ENCODE measurements around the gene RNASEH2A.
"Not testable (repeated sequence)": the region's sequence is repeated elsewhere in the genome, so short reads cannot be mapped to it uniquely, and the experiment has no call there.

The RNASEH2A gene

GRCh38 chr19:12794196-12794941 lies 12.0 kb upstream of the RNASEH2A start:
- no peak for DNase-seq

DNA sequence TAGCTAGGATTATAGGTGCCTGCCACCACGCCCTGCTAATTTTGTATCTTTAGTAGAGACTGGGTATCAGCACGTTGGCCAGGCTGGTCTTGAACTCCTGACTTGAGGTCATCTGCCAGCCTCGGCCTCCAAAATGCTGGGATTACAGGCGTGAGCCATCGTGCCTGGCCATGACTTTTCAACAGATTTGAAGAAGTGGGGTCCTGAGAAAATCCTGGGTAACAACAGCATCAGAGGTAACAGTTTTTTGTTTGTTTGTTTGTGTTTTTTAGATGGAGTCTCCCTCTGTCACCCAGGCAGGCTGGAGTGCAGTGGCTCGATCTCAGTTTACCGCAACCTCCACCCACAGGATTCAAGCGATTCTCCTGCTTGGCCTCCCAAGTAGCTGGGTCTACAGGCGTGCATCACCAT lies 11.4 kb upstream of the RNASEH2A start:
- DNase-seq = no peak

GRCh38 chr19:12796146-12797071 lies 10.0 kb upstream of the RNASEH2A start:
- peak; percentile 52 for DNase-seq

DNA sequence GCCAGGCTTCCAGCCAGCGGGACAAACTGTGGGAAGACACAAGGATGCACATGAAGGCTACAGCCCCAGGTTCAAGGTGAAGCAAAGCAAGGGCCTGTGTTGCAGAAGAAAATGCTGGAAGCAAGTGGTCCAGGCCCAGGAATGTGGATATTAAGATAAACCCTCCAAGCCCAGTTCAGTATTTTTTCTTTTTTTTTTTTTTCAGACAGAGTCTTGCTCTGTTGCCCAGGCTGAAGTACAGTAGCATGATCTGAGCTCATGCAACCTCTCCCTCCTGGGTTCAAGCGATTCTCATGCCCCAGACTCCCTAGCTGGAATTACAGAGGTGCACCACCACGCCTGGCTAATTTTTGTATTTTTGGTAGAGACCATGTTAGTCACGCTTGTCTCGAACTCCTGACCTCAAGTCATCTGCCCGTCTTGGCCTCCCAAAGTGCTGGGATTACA lies 9.2 kb upstream of the RNASEH2A start:
- no peak for DNase-seq

GRCh38 chr19:12797607-12798006 lies 8.8 kb upstream of the RNASEH2A start:
- DNase-seq = not testable (repeated sequence)

DNA sequence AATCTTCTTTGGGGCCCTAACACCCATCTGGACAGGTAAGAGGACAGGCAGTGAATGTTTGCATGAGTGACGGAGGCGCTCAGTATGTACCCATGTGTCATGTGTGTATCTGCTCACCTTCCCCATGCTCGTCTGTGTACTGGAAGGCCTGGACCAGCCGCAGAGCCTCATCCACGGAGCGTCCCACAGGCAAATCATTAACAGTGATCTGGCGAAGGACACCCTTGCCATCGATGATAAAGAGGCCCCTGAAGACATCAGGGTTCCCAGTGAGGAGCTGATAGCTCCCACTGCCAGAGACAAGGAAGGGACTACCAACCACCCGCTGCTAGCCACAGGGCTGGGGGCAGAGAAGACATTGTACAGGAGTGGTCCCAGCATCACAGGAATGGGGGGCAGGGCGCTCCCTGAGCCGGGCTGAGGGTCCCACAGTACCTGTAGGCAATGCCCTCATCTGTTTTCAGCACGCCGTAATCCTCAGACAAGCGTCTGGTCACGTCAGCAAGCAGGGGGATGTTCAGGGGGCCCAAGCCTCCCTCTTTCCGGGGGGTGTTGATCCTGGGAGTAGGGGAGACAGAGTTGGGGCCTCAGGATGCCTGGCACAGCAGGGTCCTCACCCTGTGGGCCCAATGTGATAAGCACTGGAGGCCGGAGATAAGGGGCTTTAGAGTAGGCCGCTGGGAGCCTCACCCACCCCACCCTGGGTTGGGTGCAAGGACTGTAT lies 6.5 kb upstream of the RNASEH2A start:
- DNase-seq = no peak

DNA sequence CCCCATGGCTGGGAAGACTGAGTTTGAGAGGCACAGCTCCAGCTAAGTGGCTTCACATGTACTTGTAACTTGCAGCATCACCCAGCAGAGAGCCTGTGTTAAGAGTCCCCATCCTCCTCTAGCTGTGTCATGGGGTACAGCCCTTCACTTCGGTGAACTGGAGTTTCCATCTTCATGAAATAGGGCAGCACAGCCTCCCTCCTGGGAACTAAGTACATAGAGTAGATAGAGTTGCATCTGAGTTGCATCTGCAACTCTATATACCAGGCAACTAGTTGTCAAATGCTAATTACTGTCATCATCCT lies 6.0 kb upstream of the RNASEH2A start:
- no peak for DNase-seq

DNA sequence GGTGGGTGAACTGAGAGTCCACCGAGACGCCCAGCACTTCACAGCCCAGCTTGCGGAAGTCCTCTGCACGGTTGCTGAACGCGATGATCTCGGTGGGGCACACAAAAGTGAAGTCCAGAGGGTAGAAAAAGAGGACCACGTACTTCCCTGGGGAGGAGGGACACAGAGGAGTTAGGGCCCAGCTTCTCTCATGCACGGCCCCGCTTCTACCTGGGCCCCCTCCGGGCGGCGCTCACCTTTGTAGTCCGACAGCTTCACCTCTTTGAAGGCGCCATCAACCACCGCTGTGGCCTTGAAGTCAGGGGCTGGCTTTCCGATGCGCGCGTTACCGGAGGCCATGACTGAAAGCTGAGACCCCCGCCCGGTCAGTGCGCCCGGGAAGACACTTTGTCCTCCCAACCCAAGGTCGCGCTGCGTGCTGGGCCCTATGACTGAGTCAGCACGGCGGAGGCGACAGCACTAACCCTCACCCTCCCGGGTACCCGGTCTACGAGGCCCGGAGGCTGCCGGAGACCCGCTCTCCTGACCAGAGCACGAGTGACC lies 5.4 kb upstream of the RNASEH2A start:
- no peak for DNase-seq

GRCh38 chr19:12801466-12802266 lies 4.7 kb upstream of the RNASEH2A start, which contains the start of the genes PRDX2 and THSD8:
Gene PRDX2, minus strand, starts transcription at chr19:12801800. Its CDS starts 539 bp downstream, at chr19:12801261.
Gene THSD8, plus strand, starts transcription at chr19:12802069. Its CDS starts 3 bp downstream, at chr19:12802072.
- DNase-seq = peak; percentile 61

DNA sequence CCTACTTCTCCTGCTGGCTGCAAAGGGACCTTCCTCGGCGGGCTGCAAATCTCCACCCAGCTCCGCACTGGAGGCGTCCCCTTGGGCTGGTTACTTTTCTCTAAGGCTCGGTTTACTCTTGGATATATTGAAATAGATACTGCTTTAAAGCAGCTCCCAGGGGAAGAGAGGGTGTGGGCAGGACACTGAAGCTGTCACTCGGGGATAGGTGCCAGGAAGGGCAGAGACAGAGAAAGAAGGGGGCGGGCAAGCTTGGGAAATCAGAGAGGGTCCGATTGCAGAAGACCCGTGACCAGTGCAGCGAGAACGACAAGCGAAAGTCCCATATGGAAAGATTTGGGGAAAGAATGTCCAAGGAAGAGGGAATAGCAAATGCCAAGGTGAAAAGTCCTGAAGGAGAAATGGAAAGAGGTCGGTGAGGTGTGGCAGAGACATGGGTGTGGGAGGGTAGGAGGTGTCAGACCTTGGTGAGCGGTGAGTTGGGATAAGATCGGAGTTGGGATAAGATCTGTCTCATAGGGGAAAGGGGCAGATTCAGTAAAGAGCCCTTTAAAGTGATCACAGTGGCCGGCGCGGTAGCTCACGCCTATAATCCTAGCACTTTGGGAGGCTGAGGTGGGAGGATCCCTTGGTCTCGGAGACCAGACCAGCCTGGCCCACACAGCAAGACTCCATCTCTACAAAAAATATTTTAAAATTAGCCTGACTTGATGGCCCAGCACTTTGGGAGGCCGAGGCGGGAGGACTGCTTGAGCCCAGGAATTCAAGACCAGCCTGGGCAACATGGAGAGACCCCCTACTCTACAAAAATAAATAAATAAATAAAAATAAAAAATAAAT lies 3.9 kb upstream of the RNASEH2A start:
- no peak for DNase-seq

DNA sequence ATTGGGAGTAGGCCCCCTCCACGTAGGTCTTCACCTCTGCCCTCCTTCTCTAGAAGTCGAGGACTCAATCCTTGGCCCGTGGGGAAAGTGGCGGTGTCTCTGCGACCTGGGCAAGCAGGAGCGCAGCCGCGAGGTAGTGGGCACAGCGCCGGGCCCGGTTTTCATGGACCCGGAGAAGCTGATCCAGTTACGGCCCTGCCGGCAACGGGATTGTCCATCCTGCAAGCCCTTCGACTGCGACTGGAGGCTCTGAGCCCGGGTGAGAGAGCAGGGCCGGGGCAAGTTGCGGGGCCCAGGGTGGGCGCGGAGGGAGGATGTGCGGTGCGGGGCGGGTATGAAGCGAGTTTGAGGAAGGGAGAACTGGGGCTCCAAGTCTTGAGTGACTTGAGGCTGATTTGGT lies 2.3 kb upstream of the RNASEH2A start:
- no peak for DNase-seq

GRCh38 chr19:12815088-12815487 lies 8.7 kb downstream of the RNASEH2A start:
- no peak for DNase-seq

GRCh38 chr19:12817188-12817587 lies 10.8 kb downstream of the RNASEH2A start:
- DNase-seq = not testable (repeated sequence)

DNA sequence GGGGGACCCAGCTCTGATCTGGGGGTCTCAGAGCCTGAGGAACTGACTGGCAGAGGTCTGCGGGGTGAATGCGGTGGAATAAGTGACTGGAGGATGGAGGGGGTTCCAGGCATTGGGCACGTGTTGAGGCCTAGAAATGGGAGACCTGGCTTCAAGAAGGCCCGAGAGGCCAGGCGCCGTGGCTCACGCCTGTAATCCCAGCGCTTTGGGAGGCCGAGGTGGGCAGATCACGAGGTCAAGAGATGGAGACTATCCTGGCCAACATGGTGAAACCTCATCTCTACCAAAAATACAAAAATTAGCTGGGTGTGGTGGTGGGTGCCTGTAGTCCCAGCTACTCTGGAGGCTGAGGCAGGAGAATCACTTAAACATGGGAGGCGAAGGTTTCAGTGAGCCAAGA lies 11.4 kb downstream of the RNASEH2A start:
- DNase-seq = not testable (repeated sequence)

- DNase-seq = no peak
Measured at GRCh38 chr19:12821761-12822160, 15.4 kb downstream of the RNASEH2A start.

GRCh38 chr19:12825254-12826131 lies 19.1 kb downstream of the RNASEH2A start:
- peak; percentile 5 for DNase-seq

DNA sequence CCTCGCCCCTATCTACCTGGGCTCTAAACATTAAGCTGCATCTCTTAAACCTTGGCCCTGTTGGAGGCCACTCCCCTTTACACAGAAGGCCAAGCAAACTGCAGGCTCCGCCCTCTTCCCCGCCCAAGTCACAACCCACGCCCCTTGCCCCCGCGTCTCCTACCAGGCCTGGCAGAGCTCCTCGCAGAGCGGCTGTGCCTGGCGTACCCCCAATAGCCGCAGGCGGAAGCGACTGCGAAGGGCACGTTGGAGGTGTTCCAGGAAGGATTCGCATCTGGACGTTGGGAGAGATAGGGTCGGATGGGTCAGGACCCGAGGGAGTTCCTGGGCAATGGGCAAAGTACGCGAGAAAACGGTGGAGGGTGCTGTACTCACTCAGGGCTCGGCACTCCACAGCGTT lies 22.1 kb downstream of the RNASEH2A start:
- DNase-seq = peak; percentile 55

GRCh38 chr19:12833418-12833737 lies 27.0 kb downstream of the RNASEH2A start:
- no peak for DNase-seq

DNA sequence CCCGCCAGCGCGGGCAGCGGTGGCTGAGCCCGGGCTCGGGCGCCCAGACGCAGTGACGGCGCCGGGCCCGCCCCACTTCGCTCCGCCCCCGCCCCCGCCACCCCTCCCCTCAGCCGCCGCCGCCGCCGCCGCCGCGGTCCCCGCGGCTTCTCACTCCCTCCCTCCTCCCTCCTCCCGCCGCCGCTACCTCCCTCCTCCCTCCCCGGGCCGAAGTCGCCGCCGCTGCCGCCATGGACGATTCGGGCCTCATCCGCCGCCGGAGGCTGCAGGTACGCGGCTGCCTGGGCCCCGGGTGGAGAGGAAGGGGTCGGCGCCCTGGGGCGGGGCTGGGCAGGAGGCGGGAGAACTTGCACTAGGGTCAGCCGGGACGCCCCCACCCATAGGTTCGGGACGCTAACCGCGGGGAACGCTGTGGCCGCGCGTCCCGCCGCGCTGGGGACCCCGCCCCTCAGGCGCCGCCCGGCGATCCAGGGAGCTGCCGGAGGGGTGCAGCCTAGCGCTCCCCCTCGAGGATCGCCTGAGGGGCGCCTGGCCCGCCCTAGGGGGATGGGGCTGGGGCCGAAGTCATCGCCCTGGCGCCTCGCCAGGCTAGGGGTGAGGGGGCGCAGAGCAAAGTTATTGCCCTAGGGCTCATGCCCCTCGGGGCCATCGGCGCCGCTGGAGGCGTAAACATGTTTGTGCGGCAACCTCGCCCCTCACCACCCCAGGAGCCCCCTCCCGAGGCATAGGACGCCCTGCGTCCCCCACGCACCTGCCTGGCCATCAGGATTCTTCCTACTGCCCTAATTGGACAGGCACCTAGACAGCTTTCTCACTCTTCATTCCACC lies 27.6 kb downstream of the RNASEH2A start:
- no peak for DNase-seq

All from NCI-H526 treated with DMSO at 0.1 percent for 48 hours (cell line).